ENCODE results near the gene INHBC.
"Not testable (repeated sequence)": the region's sequence is repeated elsewhere in the genome, so short reads cannot be mapped to it uniquely, and the experiment has no call there.

Gene INHBC

DNA sequence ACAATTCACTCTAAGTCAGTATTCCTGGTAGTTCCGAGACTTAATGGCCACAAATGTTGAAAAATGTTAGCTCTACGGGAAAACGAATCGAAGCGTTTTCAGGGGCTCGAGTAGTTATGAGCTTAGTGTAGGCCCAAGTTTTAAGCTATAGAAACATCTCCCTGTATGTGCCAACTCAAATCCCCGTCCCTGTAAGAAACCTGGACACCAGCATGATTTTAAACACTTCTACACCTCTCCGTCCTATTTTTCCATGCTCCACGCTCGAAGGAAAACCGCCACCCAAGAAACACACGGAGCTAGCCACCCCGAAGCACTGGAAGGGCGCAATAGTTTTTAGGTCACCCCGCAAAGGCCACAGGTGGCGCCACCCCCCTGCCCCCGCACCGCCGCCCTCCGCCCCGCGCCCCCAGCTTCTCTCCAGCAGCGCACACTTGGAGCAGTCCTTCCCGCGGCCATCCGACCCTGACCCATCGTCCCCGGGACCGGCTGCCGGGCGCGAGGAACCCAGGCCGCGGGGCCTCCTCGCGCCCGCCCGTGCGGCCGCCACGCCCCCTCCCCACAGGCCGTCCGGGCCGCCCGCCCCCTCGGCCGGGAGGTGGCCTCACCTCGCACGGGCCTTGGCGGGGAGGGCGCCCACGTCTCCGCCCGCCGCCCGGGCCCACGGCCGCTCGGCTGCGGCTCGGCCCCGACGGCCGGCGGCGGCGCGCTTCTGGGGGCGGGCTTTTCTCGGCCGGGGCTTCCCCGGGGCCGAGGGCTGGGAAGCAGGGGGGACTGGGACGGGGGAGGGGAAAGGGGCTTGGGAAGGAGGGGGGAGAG, 4.3 kb upstream of the INHBC start:
- DNase-seq: peak in 3 of 5 experiments; percentile 30 to 37 (median 32)

DNA sequence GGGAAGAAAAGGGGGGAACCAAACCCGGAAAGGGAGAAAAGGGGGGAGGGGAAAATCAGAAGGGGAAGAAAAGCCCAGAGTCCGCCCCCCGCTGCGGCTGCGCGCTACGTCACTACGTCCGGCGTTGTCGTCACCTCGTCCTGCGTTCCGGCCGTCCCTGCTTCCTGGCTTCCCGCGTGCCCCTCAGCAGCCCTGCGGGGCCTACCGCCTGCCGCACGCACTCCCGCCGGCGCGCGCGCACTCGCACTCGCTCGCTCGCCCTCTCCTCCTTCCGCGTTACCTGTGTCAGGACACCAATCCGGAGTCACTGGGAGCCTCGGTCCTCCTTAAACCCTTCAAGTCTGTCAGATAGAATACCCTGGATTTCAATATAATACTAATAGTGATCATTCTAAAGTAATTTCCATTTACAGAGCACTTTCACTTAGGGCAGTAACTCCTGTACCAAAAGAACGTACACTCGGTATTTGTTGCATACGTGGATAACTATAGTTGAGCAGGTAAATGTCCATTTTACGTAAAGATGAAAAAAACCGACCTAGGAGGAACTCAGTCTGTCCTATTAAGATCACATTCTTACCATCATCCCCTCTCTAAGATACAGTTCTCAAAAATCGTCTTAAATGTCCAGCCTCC, 3.5 kb upstream of the INHBC start, which contains the start of gene R3HDM2:
Gene R3HDM2 (minus strand): TSS at position 113 of the 636 bp plus-strand sequence. CDS start 120,615 bp downstream, outside the sequence.
- peak; percentile 85 to 98 (median 93) for DNase-seq

DNA sequence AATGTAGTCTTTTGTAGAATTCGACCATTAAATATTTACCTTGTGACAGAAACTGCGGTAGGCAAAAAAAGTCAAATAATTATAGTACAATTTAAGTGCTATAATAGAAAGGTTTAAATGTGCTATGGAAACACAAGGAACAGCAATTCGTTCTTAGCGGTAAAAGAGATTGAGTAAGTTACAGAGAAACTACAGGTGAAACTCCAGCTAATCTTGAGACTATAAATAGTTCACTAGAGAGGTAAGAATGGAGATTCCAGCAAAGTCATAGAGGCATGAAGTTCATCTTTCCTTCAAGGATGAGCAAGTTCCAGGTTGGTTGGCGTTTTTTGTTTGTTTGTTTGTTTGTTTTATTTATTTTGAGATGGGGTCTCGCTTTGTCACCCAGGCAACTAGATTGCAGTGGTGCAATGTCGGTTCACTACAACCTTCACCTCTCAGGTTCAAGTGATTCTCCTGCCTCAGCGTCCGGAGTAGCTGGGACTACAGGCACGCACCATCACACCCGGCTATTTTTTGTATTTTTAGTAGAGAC, 2.9 kb upstream of the INHBC start:
- DNase-seq: no peak

DNA sequence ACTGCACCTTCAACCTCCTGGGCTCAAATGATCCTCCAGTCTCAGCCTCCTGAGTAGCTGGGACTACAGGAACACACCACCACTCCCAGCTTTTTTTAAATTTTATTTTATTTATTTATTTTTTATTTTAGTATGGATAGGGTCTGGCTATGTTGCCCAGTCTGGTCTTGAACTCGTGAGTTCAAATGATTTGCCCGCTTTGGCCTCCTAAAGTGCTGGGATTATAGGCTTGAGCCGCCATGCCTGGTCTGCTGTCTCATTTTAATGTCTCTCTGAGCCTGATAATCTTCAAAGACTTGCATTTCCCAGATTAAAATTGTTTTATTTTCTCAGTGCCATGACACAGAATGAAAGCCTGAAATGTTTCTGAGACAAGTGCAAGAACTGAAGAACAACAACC, 1.2 kb upstream of the INHBC start:
- DNase-seq: no peak

DNA sequence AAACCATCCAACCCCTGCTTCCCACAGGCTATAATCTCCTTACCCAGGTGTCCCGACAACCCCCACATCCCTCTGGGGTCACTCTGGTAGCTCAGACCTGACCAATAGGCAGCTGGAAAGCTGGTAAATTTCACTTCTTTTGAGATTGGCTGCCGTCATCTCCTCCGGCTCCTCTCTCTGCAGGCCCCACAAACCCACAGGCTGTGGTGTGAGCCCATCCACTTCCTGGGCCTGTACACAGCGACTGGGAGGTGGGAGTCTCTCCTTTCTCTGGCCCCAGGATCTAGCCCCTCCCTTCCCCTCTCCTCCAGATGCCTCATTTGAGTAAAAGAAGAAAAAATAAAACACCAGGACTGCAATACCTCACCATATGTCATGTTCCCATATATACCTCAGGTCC, 709 bp downstream of the INHBC start:
- peak in 1 of 5 experiments; percentile 17 for DNase-seq

DNA sequence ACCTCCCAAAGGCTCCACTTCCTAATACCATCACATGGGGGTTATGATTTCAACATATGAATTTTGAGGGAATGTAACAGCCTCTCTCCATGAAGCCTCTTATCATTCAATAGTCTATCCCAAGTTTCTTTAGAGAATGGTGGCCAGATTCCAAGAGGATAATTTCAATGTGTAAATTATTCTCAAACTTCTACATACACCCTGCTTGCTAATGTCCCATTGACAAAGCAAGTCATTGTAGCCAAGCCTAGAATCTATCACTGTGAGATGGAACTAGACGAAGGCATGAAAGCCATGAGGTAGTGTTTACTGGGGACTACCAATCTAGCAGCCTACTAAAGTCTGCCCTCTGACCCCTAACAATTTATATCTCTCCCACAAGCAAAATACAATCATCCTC, 3.8 kb downstream of the INHBC start:
- no peak for DNase-seq

DNA sequence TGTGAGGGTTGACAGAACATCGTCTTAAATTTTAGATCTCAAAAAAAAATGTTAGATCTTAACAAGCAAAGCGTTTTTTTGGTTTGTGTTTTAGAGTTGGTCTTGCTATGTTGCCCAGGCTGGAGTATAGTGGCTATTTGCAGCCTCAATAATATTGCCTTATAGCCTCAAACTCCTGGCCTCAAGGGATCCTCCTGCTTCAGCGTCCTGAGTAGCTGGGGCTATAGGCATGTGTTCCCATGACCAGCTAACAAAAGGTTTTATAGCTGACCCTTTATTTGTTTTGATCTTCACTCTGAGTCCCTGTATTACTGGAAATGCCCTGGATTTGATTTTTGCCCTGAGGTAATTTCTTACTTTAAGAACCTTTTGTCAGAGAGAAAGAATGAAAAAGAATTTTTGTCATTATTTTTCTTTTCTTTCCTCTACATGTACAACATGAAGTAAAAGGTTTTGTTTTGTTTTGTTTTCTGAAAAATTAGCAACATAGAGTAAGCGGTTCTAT, 5.2 kb downstream of the INHBC start:
- no peak for DNase-seq

DNA sequence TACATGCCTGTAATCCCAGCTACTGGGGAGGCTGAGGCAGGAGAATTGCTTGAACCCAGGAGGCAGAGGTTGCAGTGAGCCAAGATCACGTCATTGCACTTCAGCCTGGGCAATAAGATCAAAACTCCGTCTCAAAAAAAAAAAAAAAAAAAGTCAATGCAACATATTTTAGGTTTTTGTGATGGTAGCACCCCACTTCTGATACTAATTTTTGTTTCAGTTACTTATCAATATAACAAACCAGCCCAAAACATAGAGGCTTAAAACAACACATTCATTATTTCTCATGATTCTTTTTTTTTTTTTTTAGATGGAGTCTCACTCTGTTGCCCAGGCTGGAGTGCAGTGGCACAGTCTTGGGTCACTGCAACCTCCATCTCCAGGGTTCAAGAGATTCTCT, 6.8 kb downstream of the INHBC start:
- DNase-seq: not testable (repeated sequence)

DNA sequence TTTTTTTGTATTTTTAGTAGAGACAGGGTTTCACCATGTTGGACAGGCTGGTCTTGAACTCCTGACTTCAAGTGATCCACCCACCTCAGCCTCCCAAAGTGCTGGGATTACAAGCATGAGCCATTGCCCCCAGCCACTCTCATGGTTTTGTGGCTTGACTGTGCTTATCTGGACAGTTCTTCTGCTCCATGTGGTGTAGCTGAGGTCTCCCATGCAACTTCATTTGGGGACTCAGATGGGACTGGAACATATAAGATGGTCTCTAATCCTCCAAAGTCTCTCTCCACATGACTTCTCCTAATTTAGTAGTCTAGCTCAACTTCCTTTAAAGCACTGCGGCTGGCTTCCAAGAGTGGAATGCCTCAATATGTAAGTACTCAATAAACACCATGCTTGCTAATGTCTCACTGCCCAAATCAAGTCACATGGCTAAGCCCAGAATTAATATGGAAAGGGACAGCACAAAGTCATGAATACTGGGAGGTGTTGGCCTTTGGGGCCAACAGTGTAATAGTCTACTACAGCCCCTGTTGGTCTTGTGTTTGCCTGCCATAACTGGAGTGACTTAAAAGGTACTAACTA, 7.4 kb downstream of the INHBC start:
- DNase-seq: no peak

DNA sequence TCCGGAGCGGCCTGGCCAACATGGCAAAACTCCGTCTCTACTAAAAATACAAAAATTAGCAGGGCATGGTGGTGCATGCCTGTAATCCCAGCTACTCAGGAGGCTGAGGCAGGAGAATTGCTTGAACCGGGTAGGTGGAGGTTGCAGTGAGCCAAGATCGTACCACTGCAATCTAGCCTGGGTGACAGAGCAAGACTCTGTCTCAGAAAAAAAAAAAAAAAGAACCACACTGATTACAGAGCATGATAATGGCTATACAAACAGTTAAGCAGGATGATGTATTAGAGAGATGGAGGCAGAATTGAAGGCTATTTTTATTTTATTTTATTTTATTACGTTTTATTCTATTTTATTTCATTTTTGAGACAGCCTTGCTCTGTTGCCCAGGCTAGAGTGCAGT, 9.8 kb downstream of the INHBC start:
- peak in 1 of 5 experiments; percentile 50 for DNase-seq

DNA sequence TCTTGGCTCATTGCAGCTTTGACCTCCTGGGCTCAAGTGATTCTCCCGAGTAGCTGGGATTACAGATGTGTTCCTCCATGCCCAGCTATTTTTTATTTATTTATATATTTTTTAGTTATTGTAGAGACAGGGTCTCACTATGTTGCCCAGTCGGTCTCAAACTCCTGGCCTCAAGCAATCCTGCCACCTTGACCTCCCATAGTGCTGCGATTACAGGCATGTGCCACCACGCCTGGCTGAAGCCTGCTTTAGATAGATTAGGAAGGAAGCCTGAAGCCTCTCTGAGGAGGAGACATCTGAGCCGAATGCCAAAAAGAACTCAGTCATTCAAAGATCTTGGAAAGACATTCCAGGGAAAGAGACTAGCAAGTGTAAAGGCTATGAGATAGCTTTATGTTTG, 10.2 kb downstream of the INHBC start:
- DNase-seq: no peak

DNA sequence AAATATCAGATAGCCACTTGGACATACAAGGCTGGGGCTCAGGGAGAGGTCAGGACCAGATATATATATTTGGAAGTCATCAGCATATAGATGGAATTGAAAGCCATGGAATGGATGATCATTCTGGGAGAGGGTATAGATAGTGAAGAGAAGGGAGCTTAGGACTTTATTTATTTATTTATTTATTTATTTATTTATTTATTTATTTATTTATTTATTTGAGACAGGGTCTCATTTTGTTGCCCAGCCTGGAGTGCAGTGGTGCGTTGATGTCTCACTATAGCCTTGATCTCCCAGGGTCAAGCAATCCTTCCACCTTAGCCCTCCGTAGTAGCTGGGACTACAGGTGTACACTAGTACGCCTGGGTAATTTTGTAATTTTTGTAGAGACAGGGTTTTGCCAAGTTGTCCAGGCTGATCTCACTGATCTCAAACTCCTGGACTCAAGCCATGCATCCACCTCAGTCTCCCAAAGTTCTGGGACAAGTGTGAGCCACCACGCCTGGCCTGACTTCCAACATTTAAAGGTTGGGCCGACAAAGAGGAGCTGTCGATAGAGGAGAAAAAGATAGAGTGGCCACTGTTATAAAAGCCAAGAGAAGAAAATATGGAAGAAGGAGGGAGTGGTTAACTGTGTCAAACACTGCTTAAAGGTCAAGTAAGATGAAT, 11.8 kb downstream of the INHBC start:
- DNase-seq: no peak

DNA sequence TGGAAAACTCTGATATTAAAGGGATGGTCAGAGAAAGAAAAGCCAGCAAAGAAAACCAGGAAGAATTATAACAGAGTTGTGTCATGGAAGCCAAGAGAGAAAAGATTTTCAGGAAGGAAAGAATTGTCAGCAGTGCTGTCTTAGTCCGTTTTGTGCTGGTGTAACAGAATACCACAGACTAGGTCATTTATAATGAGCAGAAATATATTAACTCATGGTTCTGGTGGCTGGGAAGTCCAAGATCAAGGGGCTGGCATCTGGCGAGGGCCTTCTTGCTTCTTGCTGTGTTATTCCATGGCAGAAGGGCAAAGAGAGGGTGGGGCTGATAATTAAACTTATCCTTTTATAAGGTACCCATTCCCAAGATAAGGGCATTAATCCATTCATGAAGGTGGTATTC, 14.1 kb downstream of the INHBC start:
- no peak for DNase-seq

DNA sequence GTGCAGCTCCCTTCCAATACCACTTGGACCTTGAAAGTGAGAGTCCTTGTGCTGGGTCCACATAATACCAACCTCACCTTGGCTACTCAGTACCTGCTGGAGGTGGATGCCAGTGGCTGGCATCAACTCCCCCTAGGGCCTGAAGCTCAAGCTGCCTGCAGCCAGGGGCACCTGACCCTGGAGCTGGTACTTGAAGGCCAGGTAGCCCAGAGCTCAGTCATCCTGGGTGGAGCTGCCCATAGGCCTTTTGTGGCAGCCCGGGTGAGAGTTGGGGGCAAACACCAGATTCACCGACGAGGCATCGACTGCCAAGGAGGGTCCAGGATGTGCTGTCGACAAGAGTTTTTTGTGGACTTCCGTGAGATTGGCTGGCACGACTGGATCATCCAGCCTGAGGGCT, 14.8 kb downstream of the INHBC start:
- DNase-seq: no peak

DNA sequence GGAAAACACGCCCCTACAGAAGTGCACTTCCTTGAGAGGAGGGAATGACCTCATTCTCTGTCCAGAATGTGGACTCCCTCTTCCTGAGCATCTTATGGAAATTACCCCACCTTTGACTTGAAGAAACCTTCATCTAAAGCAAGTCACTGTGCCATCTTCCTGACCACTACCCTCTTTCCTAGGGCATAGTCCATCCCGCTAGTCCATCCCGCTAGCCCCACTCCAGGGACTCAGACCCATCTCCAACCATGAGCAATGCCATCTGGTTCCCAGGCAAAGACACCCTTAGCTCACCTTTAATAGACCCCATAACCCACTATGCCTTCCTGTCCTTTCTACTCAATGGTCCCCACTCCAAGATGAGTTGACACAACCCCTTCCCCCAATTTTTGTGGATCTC, 15.5 kb downstream of the INHBC start:
- DNase-seq: no peak

DNA sequence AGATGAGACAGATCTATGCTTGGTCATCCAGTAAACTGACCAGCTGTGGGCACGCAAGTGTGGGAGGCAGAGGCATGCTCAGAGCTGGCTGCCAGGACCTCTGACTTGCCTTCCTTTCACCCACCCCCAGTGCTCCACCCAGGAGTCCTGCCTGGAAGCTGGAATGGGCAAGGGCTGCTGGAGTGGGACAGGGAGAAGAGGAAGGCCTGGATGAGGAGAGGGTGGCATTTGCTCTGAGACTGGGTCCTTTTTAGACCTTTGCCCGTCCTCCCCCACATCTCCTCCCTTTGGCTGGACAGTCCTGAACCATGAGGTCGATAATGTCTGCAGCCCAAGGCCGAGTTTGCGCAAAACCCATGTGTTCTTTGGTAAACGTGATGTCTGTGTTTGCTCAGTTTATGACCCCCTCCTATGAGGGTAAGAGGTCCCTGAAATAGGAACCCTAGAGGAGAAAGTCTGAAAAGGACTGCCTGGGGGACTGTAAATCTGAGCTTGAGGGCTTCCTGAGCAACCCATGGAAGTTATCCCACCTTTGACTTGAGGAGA, 16.7 kb downstream of the INHBC start:
- DNase-seq: no peak

DNA sequence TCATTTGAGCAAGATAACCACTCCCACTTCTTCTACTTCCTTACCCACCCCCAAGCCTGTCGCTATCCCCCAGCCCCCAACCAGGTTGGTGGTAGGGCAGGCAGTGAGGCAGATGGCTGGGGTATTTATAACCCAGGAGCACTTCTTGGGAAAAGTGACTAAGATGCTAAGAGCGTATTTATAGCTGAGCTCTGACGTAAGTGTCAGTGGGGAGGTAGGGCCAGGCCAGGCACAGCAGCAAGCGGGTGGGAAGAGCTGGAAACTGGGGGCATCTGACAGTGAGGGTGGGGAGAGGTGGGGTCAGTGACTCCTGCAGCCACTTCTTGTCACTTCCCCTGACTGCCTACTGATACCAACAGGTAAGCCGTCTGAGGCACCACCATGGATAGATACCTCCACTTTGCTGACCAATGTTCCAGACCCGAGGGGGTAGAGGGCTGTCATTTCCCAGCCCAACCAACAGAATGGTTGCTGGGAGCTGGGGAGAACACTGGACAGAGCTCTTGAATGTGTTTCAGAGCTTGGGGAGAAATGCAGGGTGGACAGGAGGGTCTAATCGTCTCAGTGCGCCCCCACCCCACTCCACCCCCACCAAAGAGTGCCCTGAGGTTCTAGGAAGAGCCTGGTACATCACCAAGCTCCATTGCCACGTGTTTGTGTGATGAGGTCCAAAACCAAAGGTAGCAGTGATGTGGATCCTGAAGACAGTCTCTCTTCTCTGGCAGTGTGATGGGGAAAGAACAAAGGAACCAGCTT, 17.8 kb downstream of the INHBC start:
- peak in 1 of 5 experiments; percentile 42 for DNase-seq

DNA sequence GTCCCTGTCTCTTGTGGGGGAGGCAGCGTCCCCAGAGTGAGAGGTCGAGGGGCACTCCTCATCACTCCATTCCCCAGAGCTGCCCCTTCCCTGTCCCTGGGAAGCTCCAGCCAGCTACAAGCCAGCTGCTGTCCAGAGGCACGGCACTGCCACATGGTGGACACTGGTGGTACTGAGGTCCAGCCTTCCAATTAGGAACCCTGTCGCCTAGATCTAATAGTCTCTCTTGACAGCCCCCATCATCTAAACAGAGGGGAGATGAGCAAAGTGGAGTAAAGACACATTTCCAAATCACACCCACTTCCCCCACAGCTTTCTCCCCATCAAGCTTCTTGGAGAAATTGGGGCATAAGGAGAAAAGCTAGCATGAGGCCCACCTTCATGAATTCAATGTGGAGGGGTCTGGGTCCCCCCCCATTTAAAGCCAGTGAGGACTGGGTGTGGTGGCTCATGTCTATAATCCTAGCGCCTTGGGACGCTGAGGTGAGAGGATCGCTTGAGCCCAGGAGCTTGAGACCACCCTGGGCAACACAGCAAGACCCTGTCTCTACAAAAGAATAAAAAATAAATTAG, 18.4 kb downstream of the INHBC start:
- peak in 1 of 5 experiments; percentile 37 for DNase-seq

DNA sequence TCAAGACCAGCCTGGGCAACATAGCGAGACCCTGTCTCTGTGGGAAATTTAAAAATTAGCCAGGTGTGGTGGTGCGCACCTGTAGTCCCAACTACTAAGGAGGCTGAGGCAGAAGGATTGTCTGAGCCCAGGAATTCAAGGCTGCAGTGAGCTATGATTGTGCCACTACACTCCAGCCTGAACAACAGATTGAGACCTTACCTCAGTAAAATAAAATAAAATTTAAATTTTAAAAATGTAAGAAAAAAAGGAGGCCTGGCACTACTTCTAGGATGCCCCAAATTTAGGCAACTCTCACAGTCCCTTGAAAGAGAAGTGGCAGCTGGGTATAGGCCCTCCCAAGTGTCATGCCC, 19.6 kb downstream of the INHBC start:
- DNase-seq: no peak

DNA sequence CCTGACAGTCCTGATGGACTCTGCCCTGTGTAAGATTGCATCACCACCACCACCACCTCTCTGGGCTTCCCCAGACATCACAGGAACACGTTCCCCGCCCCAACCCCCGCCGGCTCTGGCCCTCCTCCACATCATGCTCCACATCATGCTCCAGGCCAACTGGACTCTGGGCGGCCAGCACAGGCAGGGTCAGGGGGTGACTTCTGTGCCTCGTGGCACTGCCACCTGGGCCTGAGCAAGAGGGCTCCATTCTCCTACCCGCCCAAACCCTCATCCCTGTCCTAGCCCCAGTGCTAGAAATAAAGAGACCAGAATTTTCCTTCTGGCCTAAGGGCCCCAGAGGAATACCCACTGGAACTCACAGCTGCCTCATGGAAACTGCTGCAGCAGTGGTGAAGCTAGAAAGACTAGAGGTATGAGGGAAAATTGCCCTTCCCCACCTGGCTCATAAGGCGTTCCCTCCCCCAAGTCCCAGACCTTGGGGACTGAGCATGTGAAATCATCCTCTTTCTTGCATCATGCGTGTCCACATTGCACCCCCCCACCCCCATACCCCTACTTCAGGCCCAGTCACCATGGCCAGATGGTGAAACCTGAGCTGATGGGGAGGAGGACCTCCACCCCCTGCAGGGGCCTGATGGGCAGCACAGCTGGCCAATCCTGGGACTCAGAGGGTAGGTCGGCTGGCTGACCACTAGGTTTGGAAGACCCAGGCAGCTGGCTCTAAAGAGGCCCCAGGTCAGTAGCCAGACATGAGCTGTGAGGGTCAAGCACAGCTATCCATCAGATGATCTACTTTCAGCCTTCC, 20.2 kb downstream of the INHBC start, which contains the start of gene INHBE:
Gene INHBE (plus strand): TSS at position 742 of the 808 bp plus-strand sequence. CDS start 230 bp downstream, outside the sequence.
- no peak for DNase-seq

Measured in T-helper 2 cell (primary cell).